HepG2 (cell line): ENCODE data around the gene ACSM6. TPM values are rescaled to one million over a fixed set of nuclear protein-coding genes. Genes with fewer than 3 reads are reported as not detected.

ENCODE experiments used
- ELF3 ChIP-seq: IDR thresholded peaks from 2 replicates; pipeline ENCODE4 v1.6.1; 2016; ENCODE audit warnings: missing genetic modification reagents, missing compliant biosample characterization
- ISL2 ChIP-seq: sonication (generic); formaldehyde crosslinking; IDR thresholded peaks from 2 replicates; pipeline ENCODE4 v1.5.0; 2020; ENCODE audit warnings: missing genetic modification reagents
- MNT ChIP-seq: fragments of 450-650 bp; IDR thresholded peaks from 2 replicates; pipeline ENCODE4 v1.6.1; 2016
- PHB2 ChIP-seq: fragments of 450-650 bp; IDR thresholded peaks from 2 replicates; pipeline ENCODE4 v1.6.1; 2018; ENCODE audit not compliant: partially characterized antibody
- SRSF9 ChIP-seq: fragments of 200-400 bp; formaldehyde crosslinking; IDR thresholded peaks from 2 replicates; pipeline ENCODE4 v1.6.1; 2018; ENCODE audit warnings: borderline replicate concordance, mild to moderate bottlenecking, low read depth, low read length; ENCODE audit not compliant: insufficient read depth, poor library complexity, severe bottlenecking
- ZIK1 ChIP-seq: sonication (generic); formaldehyde crosslinking; IDR thresholded peaks from 2 replicates; pipeline ENCODE4 v1.5.0; 2020; ENCODE audit warnings: mild to moderate bottlenecking, low read depth, missing genetic modification reagents, borderline replicate concordance
- polyA plus RNA-seq, 8 experiments: library from polyadenylated mRNA; depleted of rRNA in 3 of 8; stranded (reverse) in 7 of 8; unstranded in 1 of 8; fragments of >200 nt; fragmentation: Illumina TruSeq in 4 of 8; extraction: Trizol in 4 of 8; gene quantifications; 2 replicates each; pipeline versions ENCODE4 v1.2.1 to v1.2.3, GENCODE V29; 2011 to 2016; ENCODE audit warnings: low read depth in 4 of 8, missing spikeins in 1 of 8, mixed read lengths in 1 of 8; ENCODE audit not compliant: insufficient read depth in 1 of 8
- total RNA-seq, 5 experiments: library from RNA; depleted of rRNA; stranded (reverse); fragments of >200 nt; fragmentation: Illumina TruSeq; extraction: Trizol; gene quantifications; 2 replicates each; pipeline ENCODE4 v1.2.3, GENCODE V29; 2016; ENCODE audit warnings: low read depth in 1 of 5
- TF ChIP-seq, protein P1 (sequence below): sonication (generic); formaldehyde crosslinking; conservative IDR thresholded peaks from 2 replicates; pipeline ENCODE4 v1.8.0; 2022; ENCODE audit warnings: mild to moderate bottlenecking, moderate library complexity, missing genetic modification reagents
- TF ChIP-seq, protein P2 (sequence below): sonication (generic); formaldehyde crosslinking; IDR thresholded peaks from 2 replicates; pipeline ENCODE4 v1.5.0; 2020; ENCODE audit warnings: mild to moderate bottlenecking, missing genetic modification reagents

ACSM6 gene
- total and polyA plus RNA-seq, 2 of the 13 experiments (the other 11 are each of a cell fraction or from before 2014, with no cell fraction given), result not detected

- no peak for TF ChIP-seq MNT
- TF ChIP-seq PHB2, result no peak
- no peak for TF ChIP-seq ZIK1
- TF ChIP-seq ELF3 (CRISPR knock-in tag), result 0 out of 2 replicates have a peak, but pooled peaks have one; percentile 35
- no peak for TF ChIP-seq SRSF9
- TF ChIP-seq ISL2, result no peak
- TF ChIP-seq, protein P1, sequence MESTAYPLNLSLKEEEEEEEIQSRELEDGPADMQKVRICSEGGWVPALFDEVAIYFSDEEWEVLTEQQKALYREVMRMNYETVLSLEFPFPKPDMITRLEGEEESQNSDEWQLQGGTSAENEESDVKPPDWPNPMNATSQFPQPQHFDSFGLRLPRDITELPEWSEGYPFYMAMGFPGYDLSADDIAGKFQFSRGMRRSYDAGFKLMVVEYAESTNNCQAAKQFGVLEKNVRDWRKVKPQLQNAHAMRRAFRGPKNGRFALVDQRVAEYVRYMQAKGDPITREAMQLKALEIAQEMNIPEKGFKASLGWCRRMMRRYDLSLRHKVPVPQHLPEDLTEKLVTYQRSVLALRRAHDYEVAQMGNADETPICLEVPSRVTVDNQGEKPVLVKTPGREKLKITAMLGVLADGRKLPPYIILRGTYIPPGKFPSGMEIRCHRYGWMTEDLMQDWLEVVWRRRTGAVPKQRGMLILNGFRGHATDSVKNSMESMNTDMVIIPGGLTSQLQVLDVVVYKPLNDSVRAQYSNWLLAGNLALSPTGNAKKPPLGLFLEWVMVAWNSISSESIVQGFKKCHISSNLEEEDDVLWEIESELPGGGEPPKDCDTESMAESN (CRISPR knock-in tag), result no peak
- TF ChIP-seq, protein P2, sequence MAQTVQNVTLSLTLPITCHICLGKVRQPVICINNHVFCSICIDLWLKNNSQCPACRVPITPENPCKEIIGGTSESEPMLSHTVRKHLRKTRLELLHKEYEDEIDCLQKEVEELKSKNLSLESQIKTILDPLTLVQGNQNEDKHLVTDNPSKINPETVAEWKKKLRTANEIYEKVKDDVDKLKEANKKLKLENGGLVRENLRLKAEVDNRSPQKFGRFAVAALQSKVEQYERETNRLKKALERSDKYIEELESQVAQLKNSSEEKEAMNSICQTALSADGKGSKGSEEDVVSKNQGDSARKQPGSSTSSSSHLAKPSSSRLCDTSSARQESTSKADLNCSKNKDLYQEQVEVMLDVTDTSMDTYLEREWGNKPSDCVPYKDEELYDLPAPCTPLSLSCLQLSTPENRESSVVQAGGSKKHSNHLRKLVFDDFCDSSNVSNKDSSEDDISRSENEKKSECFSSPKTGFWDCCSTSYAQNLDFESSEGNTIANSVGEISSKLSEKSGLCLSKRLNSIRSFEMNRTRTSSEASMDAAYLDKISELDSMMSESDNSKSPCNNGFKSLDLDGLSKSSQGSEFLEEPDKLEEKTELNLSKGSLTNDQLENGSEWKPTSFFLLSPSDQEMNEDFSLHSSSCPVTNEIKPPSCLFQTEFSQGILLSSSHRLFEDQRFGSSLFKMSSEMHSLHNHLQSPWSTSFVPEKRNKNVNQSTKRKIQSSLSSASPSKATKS (CRISPR knock-in tag), result no peak
Observed at GRCh38 chr10:95262763-95263518, 68.9 kb downstream of the ACSM6 start (continued).
